K562 treated with DMSO at 1 percent for 4 hours (cell line): ENCODE measurements around the gene SCGB1D1. TPM values are rescaled to one million over a fixed set of nuclear protein-coding genes. Genes with fewer than 3 reads are reported as not detected.

ENCODE experiments used
- total RNA-seq: library from RNA; unstranded; fragments of 300-600 nt; gene quantifications from 2 replicates; pipeline ENCODE4 v1.2.3, GENCODE V29; 2022; ENCODE audit not compliant: insufficient read depth

Gene SCGB1D1, protein sequence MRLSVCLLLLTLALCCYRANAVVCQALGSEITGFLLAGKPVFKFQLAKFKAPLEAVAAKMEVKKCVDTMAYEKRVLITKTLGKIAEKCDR
- total RNA-seq = not detected in 2 replicates

DNA sequence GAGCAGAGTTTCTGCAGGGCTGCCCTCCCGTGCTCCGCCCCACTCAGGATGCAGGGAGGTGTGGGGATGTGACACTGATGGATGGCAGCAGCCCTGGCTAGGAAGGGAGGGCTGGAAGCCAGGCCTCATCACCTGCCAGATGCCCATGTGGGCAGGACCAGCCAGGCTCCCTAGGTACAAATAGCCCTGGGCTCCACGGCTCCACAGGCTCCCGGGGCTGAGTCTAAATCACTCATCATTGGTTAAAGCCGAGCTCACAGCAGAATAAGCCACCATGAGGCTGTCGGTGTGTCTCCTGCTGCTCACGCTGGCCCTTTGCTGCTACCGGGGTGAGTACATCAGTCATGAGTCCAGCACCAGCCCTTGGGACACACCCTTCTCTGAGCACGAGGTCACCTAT, at the start of gene SCGB1D1:
Gene SCGB1D1, plus strand, starts transcription at position 206 of the 400 bp plus-strand sequence. Its CDS starts 69 bp downstream, at position 275.

DNA sequence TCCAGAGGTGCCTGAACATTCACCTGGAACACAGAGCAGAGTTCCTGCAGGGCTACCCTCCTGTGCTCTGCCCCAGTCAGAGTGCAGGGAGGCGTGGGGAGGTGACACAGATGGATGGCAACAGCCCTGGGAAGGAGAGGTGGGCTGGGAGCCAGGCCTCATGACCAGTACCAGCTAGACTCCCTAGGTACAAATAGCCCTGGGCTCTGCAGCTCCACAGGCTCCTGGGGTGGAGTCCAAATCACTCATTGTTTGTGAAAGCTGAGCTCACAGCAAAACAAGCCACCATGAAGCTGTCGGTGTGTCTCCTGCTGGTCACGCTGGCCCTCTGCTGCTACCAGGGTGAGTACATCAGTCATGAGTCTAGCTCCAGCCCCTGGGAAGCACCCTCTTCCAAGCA, 52.0 kb downstream of the SCGB1D1 start, which contains the start of gene SCGB1D2:
Gene SCGB1D2, plus strand, starts transcription at position 219 of the 400 bp plus-strand sequence. Its CDS starts 69 bp downstream, at position 288.

Other genes with a start within 250 kb of the SCGB1D1 start
- gene BEST1, start 239.9 kb upstream of the SCGB1D1 start, total RNA-seq = 8.4 and 9.2 TPM in 2 replicates
- gene FTH1, start 222.6 kb upstream of the SCGB1D1 start, total RNA-seq = 4,720 and 5,057 TPM in 2 replicates
- gene INCENP, start 66.2 kb upstream of the SCGB1D1 start, total RNA-seq = 36.5 and 37.1 TPM in 2 replicates
- gene SCGB2A1, start 18.5 kb downstream of the SCGB1D1 start, total RNA-seq = not detected in 2 replicates
- not detected in 2 replicates for gene SCGB1D2, start 52.0 kb downstream of the SCGB1D1 start, total RNA-seq
- gene SCGB2A2, start 79.9 kb downstream of the SCGB1D1 start, total RNA-seq = not detected in 2 replicates
- gene SCGB1D4, start 108.9 kb downstream of the SCGB1D1 start, total RNA-seq = not detected in 2 replicates
- gene ASRGL1, start 147.2 kb downstream of the SCGB1D1 start, total RNA-seq = 16.8 and 20.3 TPM in 2 replicates
- gene SCGB1A1, start 228.8 kb downstream of the SCGB1D1 start, total RNA-seq = not detected in 2 replicates